Measurements from ENCODE around the gene DHRSX. TPM values are rescaled to one million over a fixed set of nuclear protein-coding genes. Genes with fewer than 3 reads are reported as not detected.

Gene DHRSX
- total and polyA plus RNA-seq, 9 of the 15 experiments (the other 6 are each of a cell fraction or from before 2014, with no cell fraction given), result 0.59 to 11.0 (median 6.2) TPM

- TF ChIP-seq, protein P1, sequence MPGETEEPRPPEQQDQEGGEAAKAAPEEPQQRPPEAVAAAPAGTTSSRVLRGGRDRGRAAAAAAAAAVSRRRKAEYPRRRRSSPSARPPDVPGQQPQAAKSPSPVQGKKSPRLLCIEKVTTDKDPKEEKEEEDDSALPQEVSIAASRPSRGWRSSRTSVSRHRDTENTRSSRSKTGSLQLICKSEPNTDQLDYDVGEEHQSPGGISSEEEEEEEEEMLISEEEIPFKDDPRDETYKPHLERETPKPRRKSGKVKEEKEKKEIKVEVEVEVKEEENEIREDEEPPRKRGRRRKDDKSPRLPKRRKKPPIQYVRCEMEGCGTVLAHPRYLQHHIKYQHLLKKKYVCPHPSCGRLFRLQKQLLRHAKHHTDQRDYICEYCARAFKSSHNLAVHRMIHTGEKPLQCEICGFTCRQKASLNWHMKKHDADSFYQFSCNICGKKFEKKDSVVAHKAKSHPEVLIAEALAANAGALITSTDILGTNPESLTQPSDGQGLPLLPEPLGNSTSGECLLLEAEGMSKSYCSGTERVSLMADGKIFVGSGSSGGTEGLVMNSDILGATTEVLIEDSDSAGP (CRISPR knock-in tag; IDR thresholded peaks at IDR 0.05), result no peak
- TF ChIP-seq CREB3L1 (IDR thresholded peaks at IDR 0.05; ENCODE audit: borderline replicate concordance, low read depth), result peak; percentile 60; the same call in 1 of the 2 replicates
- TF ChIP-seq ESRRA (IDR thresholded peaks at IDR 0.05; ENCODE audit: borderline replicate concordance, low read depth), result peak; percentile 76; the same call in 1 of the 2 replicates
- TF ChIP-seq ZFP36 (IDR thresholded peaks at IDR 0.05; ENCODE audit: low read depth, low read length, partially characterized antibody), result no peak
- TF ChIP-seq ZNF511 (CRISPR knock-in tag; IDR thresholded peaks at IDR 0.05), result no peak
- no peak for TF ChIP-seq SMARCC2 (IDR thresholded peaks at IDR 0.05; ENCODE audit: low read depth)
- peak; percentile 75 for TF ChIP-seq TEAD4 (IDR thresholded peaks at IDR 0.05; ENCODE audit: low read length)
- TF ChIP-seq TEAD4 (CRISPR knock-in tag; IDR thresholded peaks at IDR 0.05; ENCODE audit: borderline replicate concordance), result no peak
- TF ChIP-seq SRSF1 (IDR thresholded peaks at IDR 0.05; ENCODE audit: low read depth, low read length), result no peak
- no peak for TF ChIP-seq ZNF785 (CRISPR knock-in tag; IDR thresholded peaks at IDR 0.05)
- TF ChIP-seq ZNF324 (CRISPR knock-in tag; IDR thresholded peaks at IDR 0.05), result no peak
- TF ChIP-seq EHMT2 (IDR thresholded peaks at IDR 0.05), result peak; percentile 99
- TF ChIP-seq ARID1B (IDR thresholded peaks at IDR 0.05), result no peak
- no peak for TF ChIP-seq SLC30A9 (CRISPR knock-in tag; IDR thresholded peaks at IDR 0.05)
- no peak for TF ChIP-seq SREBF1 (IDR thresholded peaks at IDR 0.05; ENCODE audit: borderline replicate concordance, low read depth, low read length)
- TF ChIP-seq, protein P2, sequence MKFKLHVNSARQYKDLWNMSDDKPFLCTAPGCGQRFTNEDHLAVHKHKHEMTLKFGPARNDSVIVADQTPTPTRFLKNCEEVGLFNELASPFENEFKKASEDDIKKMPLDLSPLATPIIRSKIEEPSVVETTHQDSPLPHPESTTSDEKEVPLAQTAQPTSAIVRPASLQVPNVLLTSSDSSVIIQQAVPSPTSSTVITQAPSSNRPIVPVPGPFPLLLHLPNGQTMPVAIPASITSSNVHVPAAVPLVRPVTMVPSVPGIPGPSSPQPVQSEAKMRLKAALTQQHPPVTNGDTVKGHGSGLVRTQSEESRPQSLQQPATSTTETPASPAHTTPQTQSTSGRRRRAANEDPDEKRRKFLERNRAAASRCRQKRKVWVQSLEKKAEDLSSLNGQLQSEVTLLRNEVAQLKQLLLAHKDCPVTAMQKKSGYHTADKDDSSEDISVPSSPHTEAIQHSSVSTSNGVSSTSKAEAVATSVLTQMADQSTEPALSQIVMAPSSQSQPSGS (CRISPR knock-in tag; IDR thresholded peaks at IDR 0.05), result no peak
- peak; percentile 33; the same call in 1 of the 2 replicates for TF ChIP-seq RFX1 (IDR thresholded peaks at IDR 0.05)
- no peak for TF ChIP-seq ZNF695 (CRISPR knock-in tag; IDR thresholded peaks at IDR 0.05)
- TF ChIP-seq, protein P3, sequence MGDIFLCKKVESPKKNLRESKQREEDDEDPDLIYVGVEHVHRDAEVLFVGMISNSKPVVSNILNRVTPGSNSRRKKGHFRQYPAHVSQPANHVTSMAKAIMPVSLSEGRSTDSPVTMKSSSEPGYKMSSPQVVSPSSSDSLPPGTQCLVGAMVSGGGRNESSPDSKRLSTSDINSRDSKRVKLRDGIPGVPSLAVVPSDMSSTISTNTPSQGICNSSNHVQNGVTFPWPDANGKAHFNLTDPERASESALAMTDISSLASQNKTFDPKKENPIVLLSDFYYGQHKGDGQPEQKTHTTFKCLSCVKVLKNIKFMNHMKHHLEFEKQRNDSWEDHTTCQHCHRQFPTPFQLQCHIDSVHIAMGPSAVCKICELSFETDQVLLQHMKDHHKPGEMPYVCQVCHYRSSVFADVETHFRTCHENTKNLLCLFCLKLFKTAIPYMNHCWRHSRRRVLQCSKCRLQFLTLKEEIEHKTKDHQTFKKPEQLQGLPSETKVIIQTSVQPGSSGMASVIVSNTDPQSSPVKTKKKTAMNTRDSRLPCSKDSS (IDR thresholded peaks at IDR 0.05; ENCODE audit: low read depth, partially characterized antibody), result no peak
- no peak for TF ChIP-seq HMG20B (CRISPR knock-in tag; IDR thresholded peaks at IDR 0.05)
- no peak for TF ChIP-seq TCF7L2 (IDR thresholded peaks at IDR 0.05; ENCODE audit: low read depth, low read length)
- TF ChIP-seq TAF1 (IDR thresholded peaks at IDR 0.05; ENCODE audit: control insufficient read depth, extremely low read depth, insufficient read depth, low read length, severe bottlenecking), result no peak
These were observed 49.1 kb downstream of the DHRSX start (continued) for GRCh38 chrX:2451501-2452316.
